Vagina (tissue), 2 donors: Measurements from ENCODE around the gene COBLL1.

ENCODE experiments used
- POLR2A ChIP-seq, 2 donors: fragments of 450-650 bp; IDR thresholded peaks; one replicate each; pipeline ENCODE4 v1.6.1; 2017; ENCODE audit warnings: antibody characterized with exemption in 2 of 2, mild to moderate bottlenecking in 2 of 2, moderate library complexity in 2 of 2
- TF ChIP-seq, protein P1 (sequence below), 3 experiments: fragments of 450-650 bp in 2 of 3; fragments of 200-600 bp in 1 of 3; sonication (generic) in 1 of 3; IDR thresholded peaks; one replicate each; pipeline ENCODE4 v1.5.1; 2017 to 2019; ENCODE audit warnings: antibody characterized with exemption in 3 of 3, mild to moderate bottlenecking in 2 of 3, moderate library complexity in 2 of 3

DNA sequence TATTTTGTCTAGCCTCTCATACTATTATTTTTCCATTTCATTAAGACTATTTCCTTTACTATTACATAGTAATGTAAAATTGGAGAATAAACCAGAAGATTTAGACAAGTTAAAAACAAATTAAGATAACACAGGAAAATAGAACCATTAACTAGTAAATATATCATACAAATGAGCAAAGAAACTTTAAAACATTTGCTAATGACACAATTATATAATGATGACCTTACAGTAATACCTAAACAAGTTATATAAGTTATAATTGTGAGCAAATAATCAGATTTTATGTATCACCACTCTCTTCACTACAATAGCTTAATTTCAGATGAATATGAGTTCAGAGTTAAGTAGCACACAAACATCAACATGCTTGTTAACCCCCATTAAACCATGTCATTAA lies 147.8 kb downstream of the COBLL1 start:
- TF ChIP-seq, protein P1, sequence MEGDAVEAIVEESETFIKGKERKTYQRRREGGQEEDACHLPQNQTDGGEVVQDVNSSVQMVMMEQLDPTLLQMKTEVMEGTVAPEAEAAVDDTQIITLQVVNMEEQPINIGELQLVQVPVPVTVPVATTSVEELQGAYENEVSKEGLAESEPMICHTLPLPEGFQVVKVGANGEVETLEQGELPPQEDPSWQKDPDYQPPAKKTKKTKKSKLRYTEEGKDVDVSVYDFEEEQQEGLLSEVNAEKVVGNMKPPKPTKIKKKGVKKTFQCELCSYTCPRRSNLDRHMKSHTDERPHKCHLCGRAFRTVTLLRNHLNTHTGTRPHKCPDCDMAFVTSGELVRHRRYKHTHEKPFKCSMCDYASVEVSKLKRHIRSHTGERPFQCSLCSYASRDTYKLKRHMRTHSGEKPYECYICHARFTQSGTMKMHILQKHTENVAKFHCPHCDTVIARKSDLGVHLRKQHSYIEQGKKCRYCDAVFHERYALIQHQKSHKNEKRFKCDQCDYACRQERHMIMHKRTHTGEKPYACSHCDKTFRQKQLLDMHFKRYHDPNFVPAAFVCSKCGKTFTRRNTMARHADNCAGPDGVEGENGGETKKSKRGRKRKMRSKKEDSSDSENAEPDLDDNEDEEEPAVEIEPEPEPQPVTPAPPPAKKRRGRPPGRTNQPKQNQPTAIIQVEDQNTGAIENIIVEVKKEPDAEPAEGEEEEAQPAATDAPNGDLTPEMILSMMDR (IDR thresholded peaks at IDR 0.05): no peak
- no peak for TF ChIP-seq POLR2A (IDR thresholded peaks at IDR 0.05)
